Muscle of back (tissue), 11 donors: ENCODE data around the gene NFE2L3. TPM values are rescaled to one million over a fixed set of nuclear protein-coding genes. Genes with fewer than 3 reads are reported as not detected.
"Not testable (repeated sequence)": the region's sequence is repeated elsewhere in the genome, so short reads cannot be mapped to it uniquely, and the experiment has no call there.

Experiments
- DNase-seq, 3 donors: peaks; one replicate each; pipeline versions ENCODE4 v3.0.0 to v3.0.0-alpha.2; 2013
- polyA plus RNA-seq, 10 donors: library from polyadenylated mRNA; unstranded; fragments of 120-200 nt; gene quantifications; one replicate each; pipeline ENCODE4 v1.2.1, GENCODE V29; 2013; ENCODE audit not compliant: insufficient read length in 10 of 10

Gene NFE2L3
- polyA plus RNA-seq, 10 donors: 1.7 to 5.9 (median 4.2) TPM

GRCh38 chr7:26184281-26185101 lies 32.5 kb downstream of the NFE2L3 start:
- not testable (repeated sequence) for DNase-seq

GRCh38 chr7:26185131-26185843 lies 33.3 kb downstream of the NFE2L3 start:
- DNase-seq: no peak

DNA sequence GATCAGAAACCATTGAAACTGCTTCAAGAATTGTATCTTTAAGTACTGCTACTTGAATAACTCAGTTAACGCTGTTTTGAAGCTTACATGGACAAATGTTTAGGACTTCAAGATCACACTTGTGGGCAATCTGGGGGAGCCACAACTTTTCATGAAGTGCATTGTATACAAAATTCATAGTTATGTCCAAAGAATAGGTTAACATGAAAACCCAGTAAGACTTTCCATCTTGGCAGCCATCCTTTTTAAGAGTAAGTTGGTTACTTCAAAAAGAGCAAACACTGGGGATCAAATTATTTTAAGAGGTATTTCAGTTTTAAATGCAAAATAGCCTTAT lies 33.8 kb downstream of the NFE2L3 start:
- no peak for DNase-seq

DNA sequence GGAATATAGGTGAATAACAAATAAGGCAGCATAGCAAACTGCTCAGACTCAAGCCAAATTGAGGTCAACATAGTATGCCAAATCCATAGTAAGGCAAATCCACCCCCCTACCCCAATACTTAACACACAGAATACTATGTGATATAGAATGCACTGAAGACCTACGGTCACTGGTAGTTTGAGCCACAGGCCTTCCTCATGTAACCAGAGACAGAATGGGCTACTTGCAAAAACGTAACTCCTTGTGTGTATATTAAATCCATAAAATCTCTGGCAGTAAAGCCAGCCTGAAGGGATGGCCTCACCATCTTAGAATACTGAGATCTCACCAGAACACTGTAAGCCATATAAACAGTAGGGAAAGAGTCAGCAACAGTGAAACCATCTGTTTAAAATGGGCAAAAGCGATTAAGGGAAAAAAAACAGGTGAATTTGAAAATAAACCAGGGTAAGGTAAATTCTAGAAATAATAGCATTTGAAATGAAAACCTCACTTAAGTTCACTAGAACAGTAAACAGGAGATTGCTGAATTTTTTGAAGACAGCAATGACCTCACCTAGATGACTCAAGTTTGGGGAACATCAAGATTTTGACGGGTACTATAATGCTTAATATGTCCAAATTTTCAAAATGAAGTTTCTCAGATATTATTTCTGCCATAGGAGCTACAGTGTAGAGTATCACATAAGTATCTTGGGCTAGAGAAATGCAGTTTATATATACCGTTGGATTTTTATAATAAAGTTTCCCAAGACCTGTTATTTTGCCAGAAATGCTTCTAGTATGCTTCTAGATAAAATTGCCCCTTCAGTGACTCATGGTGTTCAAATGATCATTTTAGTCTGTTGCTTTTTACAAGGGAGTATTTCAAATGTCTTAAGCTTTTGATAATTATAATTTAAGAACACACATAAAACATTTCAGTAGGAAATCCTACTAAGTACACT lies 34.6 kb downstream of the NFE2L3 start:
- no peak for DNase-seq

DNA sequence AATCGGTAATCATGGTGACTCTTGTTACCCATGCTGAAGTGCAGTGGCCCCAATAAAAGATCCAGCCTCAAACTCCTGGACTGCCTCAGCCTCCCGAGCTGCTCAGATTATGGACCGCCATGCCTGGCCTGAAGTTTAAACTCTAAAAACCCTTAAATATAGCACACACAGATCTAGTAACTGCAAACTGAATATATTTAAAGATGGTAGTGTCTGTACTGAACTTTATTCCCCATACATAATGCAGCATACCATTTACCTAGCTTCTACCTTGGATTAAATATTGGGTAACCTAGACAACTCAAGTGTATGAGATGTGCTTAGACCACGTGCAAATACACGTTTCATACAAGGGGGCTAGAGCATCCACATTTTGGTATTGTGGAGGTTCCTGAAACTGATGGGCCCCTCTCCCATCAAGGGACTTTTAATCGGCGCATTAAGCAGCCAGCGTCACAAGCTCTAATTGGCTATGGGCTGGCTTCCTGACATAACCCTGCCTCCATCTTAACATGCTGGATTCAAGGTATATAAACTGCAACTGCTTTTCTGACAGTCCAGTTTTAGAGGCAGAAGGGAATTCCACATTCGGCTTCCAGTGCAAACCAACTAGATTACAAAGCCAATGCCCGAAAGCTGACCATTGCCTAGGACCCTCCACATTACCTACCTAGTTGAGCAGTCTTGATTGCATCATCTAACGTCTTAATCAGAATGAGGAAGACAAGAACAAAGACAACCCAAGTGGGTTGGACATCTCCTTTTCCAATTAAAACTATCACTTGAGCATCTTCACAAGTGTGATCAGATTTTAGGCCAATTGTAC lies 35.6 kb downstream of the NFE2L3 start:
- DNase-seq: peak in 1 of 3 donors; percentile 34

DNA sequence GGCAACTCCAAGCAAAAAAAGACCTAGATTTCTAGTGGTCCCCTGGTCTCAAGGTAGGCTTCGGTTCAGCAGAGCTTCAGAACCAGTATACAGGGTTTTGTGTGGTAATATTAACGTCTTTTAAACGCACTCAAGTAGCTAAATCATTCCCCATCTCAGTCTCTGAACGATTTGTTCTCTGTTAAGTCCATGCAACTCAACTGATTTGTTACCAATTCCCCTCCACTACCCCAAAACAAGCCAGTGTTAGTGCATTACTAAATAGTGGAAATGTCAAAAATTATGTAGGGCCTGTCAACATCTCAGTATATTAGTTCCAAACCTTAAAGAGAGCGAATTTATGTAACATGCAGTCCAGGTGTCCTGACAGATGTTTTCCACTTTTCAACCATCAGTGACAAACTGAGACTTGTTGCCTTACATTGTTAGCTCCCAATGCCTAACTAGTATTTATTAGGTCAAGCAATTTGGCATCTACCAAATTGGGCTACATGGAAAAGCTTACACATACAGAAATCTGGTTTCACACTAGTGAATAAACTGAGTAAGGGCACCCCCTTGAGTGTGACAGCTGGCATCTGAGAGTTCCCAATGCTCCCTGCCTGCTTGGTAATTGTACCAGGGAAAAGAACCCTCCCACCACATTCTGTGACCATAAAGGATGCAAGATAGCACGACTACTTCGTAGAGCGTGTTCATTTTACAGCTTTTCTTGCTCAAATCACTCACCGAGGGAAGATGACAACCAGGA lies 36.4 kb downstream of the NFE2L3 start:
- no peak for DNase-seq

- no peak for DNase-seq
Observed at GRCh38 chr7:26188957-26189541, 37.1 kb downstream of the NFE2L3 start.

DNA sequence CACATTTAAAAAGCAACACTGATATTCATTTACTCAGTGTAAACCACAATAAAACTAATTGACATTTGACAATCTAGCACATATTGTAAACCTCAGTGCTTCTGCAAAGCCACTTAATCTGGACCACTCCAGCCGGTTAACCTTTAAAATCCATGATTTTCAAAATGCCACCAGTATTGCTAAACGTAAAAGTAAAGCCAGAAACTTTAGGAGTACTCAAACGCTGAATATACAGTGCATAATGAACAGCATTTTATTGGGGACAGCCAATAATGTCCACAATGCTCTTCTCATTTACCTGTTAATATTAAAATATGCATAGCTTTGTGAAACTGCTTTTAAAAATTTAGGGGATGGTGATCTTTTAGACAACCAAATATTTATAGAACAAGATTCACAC lies 37.7 kb downstream of the NFE2L3 start:
- DNase-seq: no peak

DNA sequence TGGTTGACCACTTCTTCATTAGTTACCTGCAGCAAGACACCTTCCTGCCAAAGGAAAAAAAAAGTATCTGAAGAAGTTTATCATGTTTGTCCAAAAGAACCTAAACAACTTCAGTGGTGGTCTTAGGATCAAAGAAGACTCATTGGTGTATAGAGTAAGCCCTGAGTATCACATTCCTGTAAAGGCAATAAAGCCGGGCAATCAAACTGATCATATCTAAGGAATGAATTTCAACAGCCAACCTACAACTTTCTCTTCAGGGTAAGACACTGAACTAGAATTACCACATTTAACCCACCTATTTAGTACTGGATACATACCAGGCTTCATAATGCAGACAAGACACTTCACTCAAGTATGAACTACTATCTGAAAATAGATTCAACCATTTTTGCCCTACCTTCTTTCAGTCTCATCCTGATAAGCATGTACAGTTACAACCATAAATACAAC lies 38.4 kb downstream of the NFE2L3 start:
- DNase-seq: no peak

GRCh38 chr7:26191233-26191973 lies 39.4 kb downstream of the NFE2L3 start:
- no peak for DNase-seq

GRCh38 chr7:26191974-26192479 lies 40.0 kb downstream of the NFE2L3 start:
- DNase-seq: no peak

- DNase-seq: no peak
Observed at GRCh38 chr7:26192485-26193087, 40.6 kb downstream of the NFE2L3 start.

- no peak for DNase-seq
Observed at GRCh38 chr7:26193432-26194207, 41.6 kb downstream of the NFE2L3 start.

GRCh38 chr7:26194764-26195163 lies 42.8 kb downstream of the NFE2L3 start:
- DNase-seq: not testable (repeated sequence)

- DNase-seq: no peak
Observed at GRCh38 chr7:26195182-26195581, 43.2 kb downstream of the NFE2L3 start.

DNA sequence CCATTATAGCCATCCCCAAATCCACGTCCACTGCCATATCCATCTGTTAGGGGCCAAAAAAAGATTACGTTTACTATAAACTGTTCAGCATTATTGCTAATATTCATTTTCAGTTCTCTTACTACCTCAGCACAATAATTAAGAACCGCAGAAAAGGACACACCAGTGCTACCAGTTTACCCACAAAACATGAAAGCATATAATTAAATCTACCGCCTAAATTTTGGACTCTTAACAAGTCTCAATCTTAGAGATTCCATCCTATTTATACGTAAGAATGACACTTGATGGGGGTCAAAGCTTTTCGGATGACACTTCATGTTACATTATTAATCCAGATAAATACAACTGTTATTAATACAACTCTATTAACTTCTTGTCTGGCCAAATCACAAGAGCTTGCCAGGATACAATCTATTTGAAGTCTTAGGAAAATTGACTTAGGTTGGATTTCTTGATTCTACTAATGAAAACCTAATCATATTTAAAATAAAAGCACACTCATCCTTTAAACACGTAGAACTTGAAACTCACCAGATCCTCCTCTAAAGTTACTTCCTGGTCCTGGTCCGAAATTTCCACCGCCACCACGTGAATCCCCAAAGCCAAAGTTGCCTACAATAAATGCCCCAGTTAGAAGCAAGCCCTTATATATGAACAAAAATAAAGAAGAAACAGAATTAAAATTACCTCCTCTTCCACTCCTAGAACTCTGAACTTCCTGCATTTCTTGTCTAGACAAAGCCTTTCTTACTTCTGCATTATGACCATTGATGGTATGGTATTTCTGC lies 44.1 kb downstream of the NFE2L3 start:
- no peak for DNase-seq
